GM11168 (cell line): ENCODE results near the gene NRCAM.
"Not testable (repeated sequence)": the region's sequence is repeated elsewhere in the genome, so short reads cannot be mapped to it uniquely, and the experiment has no call there.

ENCODE experiments used
- in situ Hi-C: fragments of 300-500 bp; cut with MboI; formaldehyde crosslinking; loops from one replicate; pipeline ENCODE4 v1.12.0; 2022; ENCODE audit warnings: low sequenced_read_pairs; ENCODE audit not compliant: unreplicated experiment

The NRCAM gene

GRCh38 chr7:108360058-108360800, 96.0 kb downstream of the NRCAM start:
- in situ Hi-C loops: no loop called here

GRCh38 chr7:108358553-108358952, 97.7 kb downstream of the NRCAM start:
- in situ Hi-C loops: no loop called here

- in situ Hi-C loops: no loop called here
Observed at GRCh38 chr7:108351729-108352131, 104.5 kb downstream of the NRCAM start.

DNA sequence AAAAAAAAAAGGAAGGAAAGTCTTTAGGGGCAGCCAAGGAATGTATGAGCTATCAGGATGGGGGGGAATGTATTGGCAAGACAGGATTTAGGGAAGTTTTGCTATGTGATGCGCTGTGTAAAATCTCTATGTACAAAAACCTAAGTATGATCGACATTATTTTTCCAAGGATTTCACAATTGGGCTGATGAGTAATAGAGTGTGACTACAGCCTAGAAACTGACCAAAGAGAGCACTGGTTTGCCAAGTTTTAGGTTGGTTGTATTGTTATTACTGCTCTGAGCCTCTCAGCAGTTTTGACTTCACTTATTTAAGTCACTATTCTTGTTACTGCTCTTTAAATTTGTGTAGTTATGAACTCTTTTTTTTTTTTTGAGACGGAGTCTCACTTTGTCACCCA, 107.3 kb downstream of the NRCAM start:
- in situ Hi-C loops: no loop called here

DNA sequence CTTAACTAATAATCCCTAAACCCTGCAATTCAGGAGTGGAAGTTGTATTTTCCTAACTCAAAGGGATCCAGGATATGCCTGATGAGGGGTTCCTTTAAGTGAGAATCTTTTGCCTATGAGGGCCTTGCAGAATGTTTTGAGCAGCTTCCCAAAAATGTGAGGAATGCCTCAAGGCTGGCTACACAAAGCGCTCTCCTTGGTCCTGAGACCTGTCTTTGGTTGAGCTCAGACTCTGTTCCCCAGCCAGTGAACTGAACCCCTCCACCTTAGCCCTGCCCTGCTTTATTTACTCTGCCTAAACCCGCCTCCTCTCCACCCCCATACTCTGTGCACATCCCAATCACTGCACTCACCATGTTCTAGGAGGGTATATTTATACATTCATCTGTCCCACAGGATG, 108.6 kb downstream of the NRCAM start:
- in situ Hi-C loops: no loop called here

DNA sequence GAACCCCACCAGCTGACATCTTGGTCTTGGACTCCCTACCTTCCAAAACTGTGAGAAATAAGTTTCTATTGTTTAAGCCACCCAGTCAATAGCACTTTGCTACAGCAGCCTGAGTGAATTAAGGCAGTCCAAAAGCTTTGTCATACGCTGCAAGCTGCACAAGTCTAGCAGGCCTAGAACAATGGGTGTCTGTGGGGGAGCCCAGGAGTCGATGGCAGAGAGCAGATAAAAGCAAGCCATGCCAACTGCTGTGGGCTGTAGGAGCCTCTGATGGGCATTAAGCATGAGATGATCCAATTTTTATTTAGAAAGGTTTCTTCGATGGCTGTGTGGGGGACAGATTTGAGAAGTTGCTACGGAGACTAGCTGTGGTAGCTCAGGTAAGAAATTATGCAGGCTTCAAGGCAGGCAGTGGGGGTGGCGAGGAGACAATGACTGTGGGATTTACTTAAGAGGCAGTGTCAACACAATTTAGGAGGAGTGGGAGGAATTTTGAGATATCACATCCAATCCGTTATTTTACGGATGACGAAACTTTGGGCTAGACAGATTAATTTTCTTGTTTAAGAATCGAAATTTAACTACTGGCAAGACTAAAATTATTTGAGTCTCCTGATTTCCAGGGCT, 110.4 kb downstream of the NRCAM start:
- in situ Hi-C loops: no loop called here

GRCh38 chr7:108340856-108341411, 115.3 kb downstream of the NRCAM start:
- in situ Hi-C loops: no loop called here

DNA sequence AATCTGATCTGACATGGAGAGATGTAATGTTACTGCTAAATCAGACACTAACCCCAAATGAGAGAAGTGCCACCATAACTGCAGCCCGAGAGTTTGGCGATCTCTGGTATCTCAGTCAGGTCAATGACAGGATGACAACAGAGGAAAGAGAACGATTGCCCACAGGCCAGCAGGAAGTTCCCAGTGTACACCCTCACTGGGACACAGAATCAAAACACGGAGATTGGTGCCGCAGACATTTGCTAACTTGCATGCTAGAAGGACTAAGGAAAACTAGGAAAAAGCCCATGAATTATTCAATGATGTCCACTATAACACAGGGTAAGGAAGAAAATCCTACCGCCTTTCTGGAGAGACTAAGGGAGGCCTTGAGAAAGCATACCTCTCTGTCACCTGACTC, 115.8 kb downstream of the NRCAM start:
- in situ Hi-C loops: not testable (repeated sequence)

DNA sequence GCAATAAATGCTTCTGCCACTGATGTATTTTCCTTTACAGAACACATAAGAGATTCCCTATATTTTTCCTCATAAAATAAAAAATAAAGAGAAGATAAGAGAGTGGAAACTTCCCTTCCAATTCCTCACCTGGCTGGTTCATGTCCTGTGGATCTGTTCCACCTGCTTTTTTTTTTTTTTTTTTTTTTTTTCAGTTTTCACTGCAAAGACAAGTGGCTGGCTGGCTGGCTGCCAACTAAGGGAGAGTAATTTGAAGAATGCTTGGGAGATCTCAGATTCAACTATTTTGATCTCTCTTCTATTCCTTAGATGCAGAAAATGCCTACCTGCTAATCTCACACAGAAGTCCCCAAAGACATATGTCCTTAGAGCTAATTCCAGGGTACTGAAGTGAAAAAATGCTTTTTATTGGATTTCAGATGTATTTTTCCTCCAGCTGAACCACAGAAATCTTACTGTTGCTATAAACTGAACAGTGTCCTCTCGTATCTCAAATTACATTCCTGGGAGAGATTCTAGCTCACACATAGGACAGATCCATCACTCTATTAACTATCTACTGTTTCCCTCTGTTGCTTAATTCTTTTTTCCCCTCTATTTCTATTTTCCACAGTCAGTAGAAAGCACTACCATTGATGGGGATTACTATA, 120.8 kb downstream of the NRCAM start:
- in situ Hi-C loops: no loop called here

- in situ Hi-C loops: no loop called here
Observed at GRCh38 chr7:108332937-108333336, 123.3 kb downstream of the NRCAM start.

DNA sequence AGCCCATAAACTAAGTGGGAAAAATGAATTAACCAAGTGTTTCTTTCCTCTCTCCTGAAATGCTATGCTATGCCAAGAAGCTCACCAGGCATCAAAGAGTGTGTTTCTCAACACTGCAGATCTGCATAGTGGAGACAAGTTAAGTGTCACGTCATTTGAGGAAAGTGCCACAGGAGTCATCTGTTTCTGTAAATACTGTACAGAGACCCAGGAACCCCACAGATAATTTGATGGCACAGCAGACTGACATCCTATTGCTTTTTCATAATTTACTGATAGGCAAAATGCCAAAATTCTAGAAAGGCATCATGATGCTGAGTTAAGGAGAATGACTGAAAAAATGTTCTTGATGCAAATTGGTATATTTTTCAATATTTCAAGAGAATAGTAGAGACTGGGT, 124.3 kb downstream of the NRCAM start:
- in situ Hi-C loops: no loop called here

- in situ Hi-C loops: no loop called here
Observed at GRCh38 chr7:108330227-108330626, 126.0 kb downstream of the NRCAM start.

DNA sequence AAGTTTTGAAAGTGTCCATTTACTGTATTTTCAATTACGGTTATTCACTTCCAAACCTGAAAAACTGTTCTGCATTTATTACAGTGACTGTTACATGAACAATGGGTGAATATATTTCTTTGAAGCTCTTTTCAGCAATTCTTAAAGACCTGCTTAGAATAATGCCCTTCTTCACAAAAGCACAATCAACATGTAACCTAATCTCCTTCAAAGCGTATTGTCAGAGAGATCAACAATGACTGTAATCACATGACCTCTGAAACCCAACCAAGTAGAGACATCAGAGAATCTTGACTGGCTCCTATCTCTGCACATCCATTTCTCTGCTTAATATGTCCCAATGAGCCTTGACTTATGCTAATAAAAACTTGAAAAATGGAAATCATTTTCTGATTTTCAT, 126.7 kb downstream of the NRCAM start:
- in situ Hi-C loops: no loop called here

DNA sequence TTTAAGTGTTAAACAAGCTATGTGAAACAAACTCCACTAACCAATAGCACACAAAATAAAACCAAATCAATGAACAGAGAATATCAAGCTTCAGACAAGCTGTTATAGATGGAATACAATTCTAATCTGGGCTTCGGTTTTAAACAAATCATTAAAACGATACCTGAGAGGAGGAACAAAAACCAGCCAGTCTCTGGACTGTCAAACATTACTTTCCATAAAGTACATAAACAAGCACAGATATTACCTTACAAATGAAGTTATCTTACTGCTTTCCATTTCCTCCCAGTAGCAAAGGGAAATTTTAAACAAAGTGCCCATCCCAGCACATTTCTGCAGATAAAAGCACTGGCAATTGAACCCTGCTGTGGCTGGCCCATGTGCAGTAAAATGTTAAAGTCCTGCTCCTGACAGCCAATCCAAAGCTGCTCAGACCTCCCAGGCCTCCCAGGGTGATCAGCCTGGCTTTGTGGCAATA, 128.0 kb downstream of the NRCAM start:
- in situ Hi-C loops: no loop called here

GRCh38 chr7:108327353-108327752, 128.9 kb downstream of the NRCAM start:
- in situ Hi-C loops: no loop called here

DNA sequence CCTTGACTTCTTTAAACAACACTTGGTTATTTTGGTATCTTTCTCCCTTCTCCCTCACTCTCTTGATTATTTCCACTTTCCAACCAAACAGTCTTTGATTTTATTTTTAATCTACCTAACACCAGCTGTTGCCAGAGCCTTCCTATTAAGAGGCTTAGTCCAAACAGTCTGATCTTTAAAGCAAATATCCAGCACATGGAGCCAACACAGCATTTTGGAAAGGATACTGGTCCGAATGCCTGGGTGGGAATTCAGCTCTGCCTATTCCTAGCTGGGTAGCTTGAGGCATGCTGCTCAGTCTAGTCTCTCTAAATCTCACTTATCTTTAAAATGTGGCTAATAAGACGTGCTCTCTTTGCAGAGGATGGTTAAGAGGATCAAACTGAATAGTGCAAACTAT, 129.3 kb downstream of the NRCAM start:
- in situ Hi-C loops: no loop called here

DNA sequence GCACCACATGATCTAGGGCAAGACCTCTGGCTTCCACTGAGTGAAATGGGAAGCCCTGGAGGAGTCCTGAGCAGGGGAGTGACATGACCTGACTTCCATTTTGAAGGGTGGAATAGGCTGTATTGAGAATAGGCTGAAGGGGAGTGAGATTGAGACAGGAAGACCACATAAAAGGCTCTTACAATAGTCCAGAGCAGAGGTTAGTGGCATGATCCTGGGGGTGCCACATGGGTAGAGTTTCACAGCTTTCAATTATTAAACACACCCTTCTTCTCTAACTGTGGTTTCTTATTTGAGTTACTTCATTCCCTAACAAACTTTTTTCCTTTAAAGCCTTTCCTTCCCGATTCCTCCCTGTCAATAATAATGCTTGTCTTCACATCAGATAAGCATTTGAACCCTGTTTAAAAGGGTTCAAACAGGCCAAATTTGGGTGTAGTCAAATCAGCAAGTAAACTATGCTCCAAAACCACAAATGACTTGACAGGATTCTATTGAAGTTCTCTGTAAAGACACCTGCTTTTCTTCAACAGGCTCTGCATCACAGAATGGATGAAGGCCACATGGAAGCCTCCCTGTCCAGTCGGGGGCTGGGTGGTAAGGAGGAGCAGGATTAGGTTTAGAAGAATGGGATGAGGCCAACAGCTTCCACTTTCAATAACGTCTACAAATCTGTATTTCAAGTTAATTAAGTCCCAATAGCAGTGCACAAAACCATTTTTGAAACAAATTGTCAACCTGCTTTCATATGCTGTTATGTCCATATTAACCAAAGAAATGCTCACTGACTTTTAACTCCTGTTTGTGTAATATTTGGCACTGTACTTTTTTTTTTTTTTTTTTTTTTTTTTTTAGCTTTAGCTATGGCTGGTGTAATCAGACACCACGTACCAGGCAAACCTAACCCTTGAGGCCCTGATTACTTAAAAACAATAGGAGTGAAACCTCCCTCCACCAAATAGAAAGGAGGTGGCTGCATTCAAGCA, 131.9 kb downstream of the NRCAM start:
- in situ Hi-C loops: no loop called here

GRCh38 chr7:108322925-108323832, 133.1 kb downstream of the NRCAM start:
- in situ Hi-C loops: no loop called here

DNA sequence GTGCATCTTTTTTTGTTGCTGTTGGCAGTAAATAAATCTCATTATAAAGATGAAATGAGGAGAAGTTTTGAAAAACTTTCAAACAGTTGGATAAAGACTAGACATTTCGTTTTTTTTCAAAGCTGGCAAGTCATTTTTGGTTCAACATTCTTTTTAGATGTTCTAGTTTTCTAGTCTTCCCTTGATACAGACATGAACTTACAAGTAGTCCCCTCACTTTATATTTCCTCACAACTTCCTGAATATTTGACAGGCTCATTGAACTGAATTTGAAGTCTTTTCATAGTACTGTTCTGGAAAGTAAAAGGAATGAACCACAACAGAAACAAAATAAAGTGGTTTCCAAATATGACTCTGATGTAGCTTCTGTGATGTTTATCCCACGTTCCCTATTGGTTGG, 134.2 kb downstream of the NRCAM start:
- in situ Hi-C loops: no loop called here
